Glutamatergic neuron (in vitro differentiated cells): ENCODE results near the gene KRT6C. TPM values are rescaled to one million over a fixed set of nuclear protein-coding genes. Genes with fewer than 3 reads are reported as not detected.

Experiments
- DNase-seq: peaks from one replicate; pipeline ENCODE4 v3.0.0; 2022
- H3K27ac Mint-ChIP-seq: one replicate; pipeline ENCODE4 v1.8.0; 2020; ENCODE audit warnings: mild to moderate bottlenecking, mixed read lengths, inconsistent platforms; ENCODE audit not compliant: unreplicated experiment
- H3K27me3 Mint-ChIP-seq: one replicate; pipeline ENCODE4 v1.8.0; 2020; ENCODE audit warnings: mild to moderate bottlenecking, moderate library complexity, mixed read lengths, inconsistent platforms; ENCODE audit not compliant: unreplicated experiment
- H3K36me3 Mint-ChIP-seq: one replicate; pipeline ENCODE4 v1.8.0; 2020; ENCODE audit warnings: mild to moderate bottlenecking, mixed read lengths, inconsistent platforms; ENCODE audit not compliant: unreplicated experiment
- H3K4me1 Mint-ChIP-seq: one replicate; pipeline ENCODE4 v1.8.0; 2020; ENCODE audit warnings: mild to moderate bottlenecking, low read depth, mixed read lengths, inconsistent platforms; ENCODE audit not compliant: unreplicated experiment
- H3K4me3 Mint-ChIP-seq: one replicate; pipeline ENCODE4 v1.8.0; 2020; ENCODE audit warnings: mild to moderate bottlenecking, mixed read lengths, inconsistent platforms; ENCODE audit not compliant: unreplicated experiment
- H3K9me3 Mint-ChIP-seq: one replicate; pipeline ENCODE4 v1.8.0; 2020; ENCODE audit warnings: mild to moderate bottlenecking, moderate library complexity, mixed read lengths, inconsistent platforms; ENCODE audit not compliant: unreplicated experiment
- CTCF ChIP-seq: fragments of 200-600 bp; sonication (generic); IDR thresholded peaks from one replicate; pipeline ENCODE4 v1.5.0; 2021; ENCODE audit not compliant: partially characterized antibody, unreplicated experiment
- total RNA-seq: library from RNA; stranded (reverse); fragmentation: NEBNext Ultra II Directional; extraction: Animal tissue kit (Norgen Biotek cat#: 25700); gene quantifications from one replicate; pipeline ENCODE4 v1.2.1, GENCODE V29; 2021; ENCODE audit not compliant: unreplicated experiment

KRT6C gene
- total RNA-seq, 1 donor from 2014 or later = not detected

GRCh38 chr12:52519826-52520662 lies 46.4 kb upstream of the KRT6C start, which contains the start of gene KRT5:
Gene KRT5, minus strand, starts transcription at chr12:52520394. Its CDS starts 98 bp downstream, at chr12:52520296.
- H3K9me3 Mint-ChIP-seq = peaks cover 3% of the 10 kb centered on the region
- no peak for DNase-seq
- H3K4me3 Mint-ChIP-seq = no peak within 1 kb of the TSS
- TF ChIP-seq CTCF = no peak
- peaks cover 8% of the 10 kb centered on the region for H3K36me3 Mint-ChIP-seq
- H3K27ac Mint-ChIP-seq = no peak within 1 kb of the TSS
- H3K4me1 Mint-ChIP-seq = no peaks in the 10 kb centered on the region
- peaks cover 2% of the 10 kb centered on the region for H3K27me3 Mint-ChIP-seq

GRCh38 chr12:52519387-52519703 lies 45.7 kb upstream of the KRT6C start:
- peaks cover 2% of the 10 kb centered on the region for H3K27me3 Mint-ChIP-seq
- no peak for TF ChIP-seq CTCF
- no peak for DNase-seq
- peaks cover 3% of the 10 kb centered on the region for H3K9me3 Mint-ChIP-seq
- no peaks in the 10 kb centered on the region for H3K4me1 Mint-ChIP-seq
- no peak overlapping the region for H3K27ac Mint-ChIP-seq
- no peak overlapping the region for H3K4me3 Mint-ChIP-seq
- H3K36me3 Mint-ChIP-seq = peaks cover 8% of the 10 kb centered on the region

- no peak for TF ChIP-seq CTCF
- H3K4me3 Mint-ChIP-seq = no peak overlapping the region
- H3K36me3 Mint-ChIP-seq = peaks cover 8% of the 10 kb centered on the region
- DNase-seq = no peak
- no peak overlapping the region for H3K27ac Mint-ChIP-seq
- H3K4me1 Mint-ChIP-seq = no peaks in the 10 kb centered on the region
- H3K9me3 Mint-ChIP-seq = peaks cover 3% of the 10 kb centered on the region
- peaks cover 2% of the 10 kb centered on the region for H3K27me3 Mint-ChIP-seq
These were observed 45.2 kb upstream of the KRT6C start for GRCh38 chr12:52518574-52519386.

GRCh38 chr12:52517888-52518287 lies 44.3 kb upstream of the KRT6C start:
- no peaks in the 10 kb centered on the region for H3K4me1 Mint-ChIP-seq
- peaks cover 8% of the 10 kb centered on the region for H3K36me3 Mint-ChIP-seq
- TF ChIP-seq CTCF = no peak
- no peak overlapping the region for H3K27ac Mint-ChIP-seq
- H3K27me3 Mint-ChIP-seq = peaks cover 2% of the 10 kb centered on the region
- H3K4me3 Mint-ChIP-seq = no peak overlapping the region
- no peak for DNase-seq
- peaks cover 3% of the 10 kb centered on the region for H3K9me3 Mint-ChIP-seq
